CD4-positive, CD25-positive, alpha-beta regulatory T cell (primary cell): ENCODE data around the gene INPP4B. TPM values are rescaled to one million over a fixed set of nuclear protein-coding genes. Genes with fewer than 3 reads are reported as not detected.
A peak's percentile ranks its signal among the peaks of the same experiment; 100 is the strongest.

Experiments used
- ATAC-seq, 2 donors: fragments of 150-1000 bp; cut with Tn5 transposase; one replicate each; pipeline ENCODE4 v1.10.0; 2021; ENCODE audit warnings: low read depth in 2 of 2, moderate number of reproducible peaks in 2 of 2, moderate library complexity in 1 of 2
- DNase-seq, 3 donors: peaks; one replicate each; pipeline versions ENCODE4 v3.0.0 to v3.0.0-alpha.2; 2012 to 2022; ENCODE audit warnings: mixed read lengths in 1 of 3
- H3K27ac ChIP-seq: one replicate; pipeline ENCODE4 v1.7.0; 2013; ENCODE audit warnings: mild to moderate bottlenecking, low read length; ENCODE audit not compliant: insufficient read depth, poor library complexity, severe bottlenecking
- H3K27me3 ChIP-seq: one replicate; pipeline ENCODE4 v1.7.0; 2013; ENCODE audit warnings: low read length; ENCODE audit not compliant: control insufficient read depth, insufficient read depth
- H3K36me3 ChIP-seq: one replicate; pipeline ENCODE4 v1.7.0; 2013; ENCODE audit warnings: mild to moderate bottlenecking, low read length, moderate library complexity; ENCODE audit not compliant: control insufficient read depth, insufficient read depth
- H3K4me1 ChIP-seq: 2 replicates; pipeline ENCODE4 v1.7.0; 2013; ENCODE audit warnings: mild to moderate bottlenecking, low read length; ENCODE audit not compliant: insufficient read depth, control insufficient read depth, poor library complexity, severe bottlenecking
- H3K4me3 ChIP-seq: one replicate; pipeline ENCODE4 v1.7.0; 2013; ENCODE audit warnings: low read depth, mild to moderate bottlenecking, low read length, moderate library complexity
- H3K9me3 ChIP-seq, 2 experiments: 1 replicate in 1 of 2; 2 replicates in 1 of 2; pipeline ENCODE4 v1.7.0; 2013; ENCODE audit warnings: low read length in 2 of 2, mild to moderate bottlenecking in 1 of 2, moderate library complexity in 1 of 2; ENCODE audit not compliant: control insufficient read depth in 2 of 2
- H3K27ac Mint-ChIP-seq, 3 donors: one replicate each; pipeline ENCODE4 v1.8.0; 2020 to 2022; ENCODE audit warnings: mild to moderate bottlenecking in 3 of 3, mixed read lengths in 3 of 3, moderate library complexity in 2 of 3
- H3K27me3 Mint-ChIP-seq: one replicate; pipeline ENCODE4 v1.8.0; 2022; ENCODE audit warnings: mild to moderate bottlenecking, mixed read lengths
- H3K36me3 Mint-ChIP-seq: one replicate; pipeline ENCODE4 v1.8.0; 2020; ENCODE audit warnings: mixed read lengths
- H3K4me1 Mint-ChIP-seq, 4 donors: one replicate each; pipeline ENCODE4 v1.8.0; 2020 to 2022; ENCODE audit warnings: mixed read lengths in 4 of 4, mild to moderate bottlenecking in 1 of 4
- H3K4me3 Mint-ChIP-seq, 4 donors: one replicate each; pipeline ENCODE4 v1.8.0; 2020 to 2022; ENCODE audit warnings: mild to moderate bottlenecking in 4 of 4, mixed read lengths in 4 of 4, moderate library complexity in 3 of 4
- H3K9me3 Mint-ChIP-seq, 7 donors: one replicate each; pipeline ENCODE4 v1.8.0; 2020 to 2022; ENCODE audit warnings: mixed read lengths in 7 of 7, mild to moderate bottlenecking in 3 of 7, moderate library complexity in 2 of 7
- polyA plus RNA-seq, 4 donors: library from polyadenylated mRNA; unstranded; fragments of 300-500 nt; fragmentation: Illumina TruSeq; gene quantifications; one replicate each; pipeline ENCODE4 v1.2.3, GENCODE V29; 2021
- total RNA-seq: library from RNA; stranded (reverse); gene quantifications from one replicate; pipeline ENCODE4 v1.2.3, GENCODE V29; 2022

The INPP4B gene
- total and polyA plus RNA-seq, 5 donors from 2014 or later: 37.6 to 89.4 (median 44.6) TPM

- DNase-seq: peak in 2 of 3 donors; percentile 45 to 61
- Mint-ChIP-seq H3K27me3 (no peaks in the 10 kb centered on the region), H3K36me3 (peaks cover 3% of the 10 kb centered on the region), H3K27ac (peak overlapping the region; percentile 31 to 90 (median 74)), H3K9me3 (no peaks in the 10 kb centered on the region), H3K4me1 (peaks cover 68 to 95% (median 88%) of the 10 kb centered on the region in 4 donors), H3K4me3 (peak overlapping the region in 2 of 4 donors; percentile 8 to 49)
- peak overlapping the region; percentile 33 for H3K4me3 ChIP-seq
- no peaks in the 10 kb centered on the region for H3K27me3 ChIP-seq
- peaks cover 1% of the 10 kb centered on the region for H3K36me3 ChIP-seq
- peaks cover 77% of the 10 kb centered on the region for H3K4me1 ChIP-seq
- peak overlapping the region; percentile 79 for H3K27ac ChIP-seq
- H3K9me3 ChIP-seq: no peaks in the 10 kb centered on the region
- ATAC-seq: no peak
Measured at GRCh38 chr4:142353149-142353738, 492.9 kb downstream of the INPP4B start.

- Mint-ChIP-seq H3K4me1 (peaks cover 71 to 97% (median 89%) of the 10 kb centered on the region in 4 donors), H3K36me3 (peaks cover 3% of the 10 kb centered on the region), H3K4me3 (peak overlapping the region in 2 of 4 donors; percentile 8 to 49), H3K27me3 (no peaks in the 10 kb centered on the region), H3K27ac (peak overlapping the region; percentile 31 to 90 (median 74)), H3K9me3 (no peaks in the 10 kb centered on the region)
- Histone ChIP-seq H3K27me3 (no peaks in the 10 kb centered on the region), H3K4me1 (peaks cover 82% of the 10 kb centered on the region), H3K27ac (peak overlapping the region; percentile 63), H3K36me3 (no peaks in the 10 kb centered on the region), H3K4me3 (peak overlapping the region; percentile 33), H3K9me3 (no peaks in the 10 kb centered on the region)
- no peak for ATAC-seq
- no peak for DNase-seq
Measured at GRCh38 chr4:142352712-142353111, 493.4 kb downstream of the INPP4B start.

- H3K36me3 ChIP-seq: no peaks in the 10 kb centered on the region
- no peaks in the 10 kb centered on the region for H3K9me3 ChIP-seq
- H3K9me3 Mint-ChIP-seq: no peaks in the 10 kb centered on the region
- H3K4me1 ChIP-seq: peaks cover 79% of the 10 kb centered on the region
- no peaks in the 10 kb centered on the region for H3K27me3 Mint-ChIP-seq
- peaks cover 2% of the 10 kb centered on the region for H3K36me3 Mint-ChIP-seq
- H3K4me1 Mint-ChIP-seq: peaks cover 74 to 96% (median 89%) of the 10 kb centered on the region in 4 donors
- ATAC-seq (no peak), DNase-seq (no peak)
- peak overlapping the region; percentile 68 to 90 (median 74) for H3K27ac Mint-ChIP-seq
- H3K27ac ChIP-seq: peak overlapping the region; percentile 63
- peak overlapping the region in 3 of 4 donors; percentile 13 to 47 (median 35) for H3K4me3 Mint-ChIP-seq
- H3K27me3 ChIP-seq: no peaks in the 10 kb centered on the region
- no peak overlapping the region for H3K4me3 ChIP-seq
Measured at GRCh38 chr4:142351958-142352357, 494.1 kb downstream of the INPP4B start.

GRCh38 chr4:142350871-142351270 is 495.2 kb downstream of the INPP4B start:
- no peaks in the 10 kb centered on the region for H3K9me3 ChIP-seq
- Mint-ChIP-seq H3K27me3 (no peaks in the 10 kb centered on the region), H3K9me3 (no peaks in the 10 kb centered on the region), H3K27ac (peak overlapping the region; percentile 72 to 90 (median 74)), H3K4me1 (peaks cover 74 to 95% (median 87%) of the 10 kb centered on the region in 4 donors), H3K36me3 (peaks cover under 1% of the 10 kb centered on the region), H3K4me3 (peak overlapping the region in 3 of 4 donors; percentile 2 to 22 (median 17))
- H3K27ac ChIP-seq: peak overlapping the region; percentile 63
- ATAC-seq (no peak), DNase-seq (no peak)
- H3K27me3 ChIP-seq: no peaks in the 10 kb centered on the region
- peaks cover 73% of the 10 kb centered on the region for H3K4me1 ChIP-seq
- H3K36me3 ChIP-seq: no peaks in the 10 kb centered on the region
- H3K4me3 ChIP-seq: peak overlapping the region; percentile 33

GRCh38 chr4:142348613-142349021 is 497.5 kb downstream of the INPP4B start:
- no peaks in the 10 kb centered on the region for H3K9me3 ChIP-seq
- H3K27me3 ChIP-seq: no peaks in the 10 kb centered on the region
- Mint-ChIP-seq H3K36me3 (peaks cover 3% of the 10 kb centered on the region), H3K4me1 (peaks cover 62 to 93% (median 79%) of the 10 kb centered on the region in 4 donors), H3K27ac (peak overlapping the region; percentile 53 to 72 (median 71)), H3K9me3 (no peaks in the 10 kb centered on the region), H3K4me3 (peak overlapping the region in 2 of 4 donors; percentile 49 to 51), H3K27me3 (no peaks in the 10 kb centered on the region)
- H3K4me3 ChIP-seq: peak overlapping the region; percentile 27
- ATAC-seq (no peak), DNase-seq (no peak)
- H3K27ac ChIP-seq: no peak overlapping the region
- H3K4me1 ChIP-seq: peaks cover 58% of the 10 kb centered on the region
- no peaks in the 10 kb centered on the region for H3K36me3 ChIP-seq

- H3K27ac ChIP-seq: no peak overlapping the region
- H3K4me1 Mint-ChIP-seq: peaks cover 54 to 94% (median 74%) of the 10 kb centered on the region in 4 donors
Measured at GRCh38 chr4:142347241-142347640, 498.9 kb downstream of the INPP4B start.

GRCh38 chr4:142345924-142346323 is 500.2 kb downstream of the INPP4B start:
- no peak overlapping the region for H3K27ac ChIP-seq
- peaks cover 43% of the 10 kb centered on the region for H3K4me1 ChIP-seq
- no peaks in the 10 kb centered on the region for H3K36me3 ChIP-seq
- H3K27me3 ChIP-seq: no peaks in the 10 kb centered on the region
- peaks cover 49 to 90% (median 66%) of the 10 kb centered on the region in 4 donors for H3K4me1 Mint-ChIP-seq
- no peak for DNase-seq
- H3K36me3 Mint-ChIP-seq: peaks cover 8% of the 10 kb centered on the region
- H3K27me3 Mint-ChIP-seq: no peaks in the 10 kb centered on the region
- peak overlapping the region; percentile 20 to 88 (median 25) for H3K27ac Mint-ChIP-seq
- H3K4me3 Mint-ChIP-seq: peak overlapping the region; percentile 15 to 42 (median 38)
- H3K9me3 ChIP-seq: no peaks in the 10 kb centered on the region
- ATAC-seq: peak; percentile 37 to 58
- peak overlapping the region; percentile 49 for H3K4me3 ChIP-seq
- no peaks in the 10 kb centered on the region for H3K9me3 Mint-ChIP-seq

More at GRCh38 chr4:142347241-142347640, 498.9 kb downstream of the INPP4B start:
- Histone ChIP-seq H3K27me3 (no peaks in the 10 kb centered on the region), H3K9me3 (no peaks in the 10 kb centered on the region), H3K36me3 (no peaks in the 10 kb centered on the region), H3K4me1 (peaks cover 52% of the 10 kb centered on the region), H3K4me3 (peak overlapping the region; percentile 49)
- Mint-ChIP-seq H3K27ac (peak overlapping the region; percentile 18 to 50 (median 22)), H3K9me3 (no peaks in the 10 kb centered on the region), H3K36me3 (peaks cover 8% of the 10 kb centered on the region), H3K4me3 (peak overlapping the region in 3 of 4 donors; percentile 59 to 65 (median 65)), H3K27me3 (no peaks in the 10 kb centered on the region)
- ATAC-seq (no peak), DNase-seq (no peak)
